Measurements from ENCODE around the gene SPATA31D1.
A peak's percentile ranks its signal among the peaks of the same experiment; 100 is the strongest.

Gene SPATA31D1

GRCh38 chr9:82022121-82022520 is 33.5 kb downstream of the SPATA31D1 start:
- no peak for DNase-seq (ENCODE audit: low spot score)

GRCh38 chr9:82024908-82025307 is 36.3 kb downstream of the SPATA31D1 start:
- no peak for DNase-seq (ENCODE audit: low spot score)

- DNase-seq (ENCODE audit: low spot score), result peak; percentile 42
Measured at GRCh38 chr9:82031538-82032280, 43.1 kb downstream of the SPATA31D1 start.

GRCh38 chr9:82034956-82035731 is 46.6 kb downstream of the SPATA31D1 start:
- no peak for DNase-seq (ENCODE audit: low spot score)

GRCh38 chr9:82036086-82036485 is 47.5 kb downstream of the SPATA31D1 start:
- no peak for DNase-seq (ENCODE audit: low spot score)

DNA sequence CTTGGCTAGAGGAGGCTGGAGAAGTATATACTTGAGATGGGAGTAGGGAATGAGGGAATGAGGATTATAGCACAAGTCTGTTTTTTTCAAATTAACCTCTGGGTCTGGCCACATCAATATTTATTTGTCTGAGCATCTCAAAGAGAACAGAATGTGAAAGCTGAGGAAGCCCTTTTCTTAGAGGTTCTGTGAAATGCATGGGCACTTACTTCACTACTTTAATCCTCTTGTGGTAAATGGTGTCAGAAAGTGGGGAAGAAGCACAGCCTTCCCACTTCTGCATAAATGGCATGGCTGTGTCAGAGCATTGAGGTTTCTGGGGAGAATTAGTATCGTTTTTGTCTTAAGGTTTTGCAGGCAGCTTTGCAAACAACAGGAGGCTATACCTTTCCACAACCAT is 48.6 kb downstream of the SPATA31D1 start:
- DNase-seq (ENCODE audit: low spot score), result no peak

DNA sequence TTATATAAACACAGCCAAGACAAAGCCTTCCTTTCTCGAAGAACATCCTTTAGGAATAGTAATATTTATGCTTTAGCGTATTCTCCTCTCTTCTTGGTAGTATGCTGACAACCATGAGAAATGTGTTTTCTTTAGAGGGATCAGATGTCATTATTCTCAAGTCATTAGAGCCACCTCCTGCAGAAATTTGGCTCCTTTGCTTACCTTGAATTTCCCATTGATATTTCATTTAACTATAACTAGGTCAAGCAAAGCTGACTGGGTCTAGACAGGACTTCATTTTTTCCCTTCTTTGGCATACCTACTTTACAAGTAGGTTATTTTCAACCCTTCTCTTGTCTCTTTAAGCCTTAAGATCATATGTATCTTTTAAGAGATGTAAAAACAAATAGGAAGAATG is 50.3 kb downstream of the SPATA31D1 start:
- no peak for DNase-seq (ENCODE audit: low spot score)
